Suprapubic skin (tissue), 4 donors: ENCODE data around the gene IL1RAP. TPM values are rescaled to one million over a fixed set of nuclear protein-coding genes. Genes with fewer than 3 reads are reported as not detected.

Experiments used
- DNase-seq, 2 donors: peaks; one replicate each; pipeline ENCODE4 v3.0.0-alpha.2; 2019; ENCODE audit warnings: low spot score in 2 of 2
- H3K27ac ChIP-seq: fragments of 200-600 bp; sonication (generic); one replicate; pipeline ENCODE4 v1.5.1; 2019
- H3K27me3 ChIP-seq: fragments of 200-600 bp; sonication (generic); one replicate; pipeline ENCODE4 v1.5.1; 2019
- H3K36me3 ChIP-seq: fragments of 200-600 bp; sonication (generic); one replicate; pipeline ENCODE4 v1.5.1; 2019
- H3K4me1 ChIP-seq: fragments of 200-600 bp; sonication (generic); one replicate; pipeline ENCODE4 v1.5.1; 2019
- H3K4me3 ChIP-seq: fragments of 200-600 bp; sonication (generic); one replicate; pipeline ENCODE4 v1.5.1; 2019; ENCODE audit warnings: mild to moderate bottlenecking
- H3K9me3 ChIP-seq: fragments of 200-600 bp; sonication (generic); one replicate; pipeline ENCODE4 v1.5.1; 2019
- EP300 ChIP-seq: sonication (generic); formaldehyde crosslinking; IDR thresholded peaks from one replicate; pipeline ENCODE4 v1.6.1; 2017; ENCODE audit warnings: antibody characterized with exemption
- POLR2A ChIP-seq, 2 donors: fragments of 450-650 bp; IDR thresholded peaks; one replicate each; pipeline ENCODE4 v1.6.1; 2017; ENCODE audit warnings: antibody characterized with exemption in 2 of 2, mild to moderate bottlenecking in 2 of 2, moderate library complexity in 2 of 2
- POLR2AphosphoS5 ChIP-seq, 3 donors: sonication (generic); formaldehyde crosslinking; IDR thresholded peaks; one replicate each; pipeline ENCODE4 v1.6.1; 2017; ENCODE audit warnings: antibody characterized with exemption in 3 of 3
- WGBS: methylation state at CpG from one replicate; pipeline ENCODE4 v1.1.5; 2018; 5-methylcytosine and 5-hydroxymethylcytosine counted together
- total RNA-seq, 4 donors: library from RNA; depleted of rRNA; stranded (reverse); fragments of >200 nt; gene quantifications; one replicate each; pipeline ENCODE4 v1.1.0, GENCODE V29; 2016
- TF ChIP-seq, protein P1 (sequence below), 2 donors: fragments of 200-600 bp in 1 of 2; fragments of 450-650 bp in 1 of 2; sonication (generic) in 1 of 2; IDR thresholded peaks; one replicate each; pipeline ENCODE4 v1.5.1; 2016 to 2019; ENCODE audit warnings: antibody characterized with exemption in 2 of 2, mild to moderate bottlenecking in 1 of 2, moderate library complexity in 1 of 2

The IL1RAP gene
- total RNA-seq, 4 donors from 2014 or later = 27.5 to 44.0 (median 29.5) TPM

GRCh38 chr3:190695994-190696393 lies 182.1 kb downstream of the IL1RAP start:
- TF ChIP-seq, protein P1, sequence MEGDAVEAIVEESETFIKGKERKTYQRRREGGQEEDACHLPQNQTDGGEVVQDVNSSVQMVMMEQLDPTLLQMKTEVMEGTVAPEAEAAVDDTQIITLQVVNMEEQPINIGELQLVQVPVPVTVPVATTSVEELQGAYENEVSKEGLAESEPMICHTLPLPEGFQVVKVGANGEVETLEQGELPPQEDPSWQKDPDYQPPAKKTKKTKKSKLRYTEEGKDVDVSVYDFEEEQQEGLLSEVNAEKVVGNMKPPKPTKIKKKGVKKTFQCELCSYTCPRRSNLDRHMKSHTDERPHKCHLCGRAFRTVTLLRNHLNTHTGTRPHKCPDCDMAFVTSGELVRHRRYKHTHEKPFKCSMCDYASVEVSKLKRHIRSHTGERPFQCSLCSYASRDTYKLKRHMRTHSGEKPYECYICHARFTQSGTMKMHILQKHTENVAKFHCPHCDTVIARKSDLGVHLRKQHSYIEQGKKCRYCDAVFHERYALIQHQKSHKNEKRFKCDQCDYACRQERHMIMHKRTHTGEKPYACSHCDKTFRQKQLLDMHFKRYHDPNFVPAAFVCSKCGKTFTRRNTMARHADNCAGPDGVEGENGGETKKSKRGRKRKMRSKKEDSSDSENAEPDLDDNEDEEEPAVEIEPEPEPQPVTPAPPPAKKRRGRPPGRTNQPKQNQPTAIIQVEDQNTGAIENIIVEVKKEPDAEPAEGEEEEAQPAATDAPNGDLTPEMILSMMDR (IDR thresholded peaks at IDR 0.05) = no peak
- TF ChIP-seq POLR2A (IDR thresholded peaks at IDR 0.05) (no peak), POLR2AphosphoS5 (IDR thresholded peaks at IDR 0.05) (no peak), EP300 (no peak)
- WGBS = 93% methylated on average over 5 of the region's 5 CpGs

DNA sequence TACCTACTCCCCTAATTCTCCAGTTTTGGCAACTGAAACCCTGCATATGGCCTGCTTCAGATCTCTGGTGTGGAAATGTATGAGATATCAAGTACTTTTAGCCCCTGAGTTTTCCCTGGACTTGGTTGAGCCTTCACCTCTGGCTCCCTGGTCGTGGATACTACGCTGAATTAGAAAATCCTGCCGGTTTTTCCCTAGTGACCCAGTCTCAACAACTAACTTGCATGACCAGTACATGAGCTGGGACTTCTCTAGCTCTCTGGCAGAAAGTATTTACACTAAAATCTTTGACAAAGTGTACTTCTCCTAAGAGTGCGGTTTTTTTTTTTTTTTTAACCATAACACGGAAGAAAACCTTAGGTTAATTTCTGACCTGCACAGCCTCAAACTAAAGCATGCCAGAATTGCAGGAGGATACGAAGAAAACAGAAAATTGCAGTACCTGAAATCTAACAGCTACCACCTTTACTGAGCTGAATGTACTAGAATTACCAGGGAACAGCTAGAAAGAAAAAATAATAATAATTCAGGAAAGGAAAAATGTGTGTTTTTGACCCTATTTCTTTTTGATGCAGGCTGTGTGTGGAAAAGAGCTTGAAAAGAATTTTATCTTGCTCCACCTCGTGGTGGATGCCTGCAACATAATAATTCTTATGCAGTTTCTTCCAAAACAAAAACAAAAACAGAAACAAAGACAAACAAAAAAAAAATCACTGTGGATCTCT lies 183.1 kb downstream of the IL1RAP start:
- TF ChIP-seq POLR2A (IDR thresholded peaks at IDR 0.05) = no peak
- TF ChIP-seq, protein P1 (IDR thresholded peaks at IDR 0.05) = peak; percentile 19 to 30
- TF ChIP-seq POLR2AphosphoS5 (IDR thresholded peaks at IDR 0.05) = no peak
- H3K27ac ChIP-seq = no peak overlapping the region
- WGBS = 49% methylated on average over 7 of the region's 7 CpGs
- DNase-seq = no peak
- no peaks in the 10 kb centered on the region for H3K9me3 ChIP-seq
- H3K36me3 ChIP-seq = no peaks in the 10 kb centered on the region
- H3K4me3 ChIP-seq = no peak overlapping the region
- H3K4me1 ChIP-seq = peaks cover 18% of the 10 kb centered on the region
- no peaks in the 10 kb centered on the region for H3K27me3 ChIP-seq

More at GRCh38 chr3:190695994-190696393, 182.1 kb downstream of the IL1RAP start:
- no peaks in the 10 kb centered on the region for H3K36me3 ChIP-seq
- no peak overlapping the region for H3K27ac ChIP-seq
- H3K4me1 ChIP-seq = peaks cover 14% of the 10 kb centered on the region
- H3K27me3 ChIP-seq = no peaks in the 10 kb centered on the region
- H3K9me3 ChIP-seq = no peaks in the 10 kb centered on the region
- H3K4me3 ChIP-seq = no peak overlapping the region
- no peak for DNase-seq

- Histone ChIP-seq H3K4me3 (no peak overlapping the region), H3K9me3 (no peaks in the 10 kb centered on the region), H3K27ac (no peak overlapping the region), H3K4me1 (peaks cover 18% of the 10 kb centered on the region), H3K27me3 (no peaks in the 10 kb centered on the region), H3K36me3 (no peaks in the 10 kb centered on the region)
- DNase-seq = no peak
- TF ChIP-seq POLR2AphosphoS5 (IDR thresholded peaks at IDR 0.05) (no peak), POLR2A (IDR thresholded peaks at IDR 0.05) (no peak), EP300 (no peak)
- TF ChIP-seq, protein P1 (IDR thresholded peaks at IDR 0.05) = no peak
Measured at GRCh38 chr3:190697502-190697830, 183.6 kb downstream of the IL1RAP start.

DNA sequence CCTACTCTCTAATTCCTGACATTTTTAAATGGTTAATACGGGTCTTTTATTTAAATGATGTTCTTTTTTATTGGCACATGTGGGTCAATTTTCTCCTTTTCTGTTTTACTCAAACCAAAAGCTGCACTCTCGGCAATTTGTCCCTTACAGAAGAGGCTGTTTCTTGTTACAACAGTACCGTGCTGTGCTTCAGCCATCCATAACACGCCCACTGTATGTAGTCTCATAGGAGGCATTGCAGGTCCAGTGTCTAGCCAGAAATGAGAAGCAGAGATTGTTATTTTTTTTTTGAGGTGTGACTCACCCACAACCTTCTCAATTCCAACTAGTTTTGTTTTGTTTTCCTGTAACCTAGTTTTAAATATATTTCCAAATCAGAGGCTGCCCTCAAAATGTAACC lies 184.0 kb downstream of the IL1RAP start:
- H3K4me3 ChIP-seq = no peak overlapping the region
- H3K9me3 ChIP-seq = no peaks in the 10 kb centered on the region
- no peaks in the 10 kb centered on the region for H3K36me3 ChIP-seq
- no peaks in the 10 kb centered on the region for H3K27me3 ChIP-seq
- H3K27ac ChIP-seq = no peak overlapping the region
- peaks cover 18% of the 10 kb centered on the region for H3K4me1 ChIP-seq
- no peak for DNase-seq
- 29% methylated on average over 4 of the region's 4 CpGs for WGBS
- TF ChIP-seq EP300 (no peak), POLR2AphosphoS5 (IDR thresholded peaks at IDR 0.05) (no peak), POLR2A (IDR thresholded peaks at IDR 0.05) (no peak)
- TF ChIP-seq, protein P1 (IDR thresholded peaks at IDR 0.05) = no peak

- TF ChIP-seq, protein P1 (IDR thresholded peaks at IDR 0.05) = no peak
- no peak for TF ChIP-seq POLR2AphosphoS5 (IDR thresholded peaks at IDR 0.05)
- no peak for TF ChIP-seq EP300
- TF ChIP-seq POLR2A (IDR thresholded peaks at IDR 0.05) = no peak
- WGBS = 91% methylated on average over 2 of the region's 2 CpGs
Measured at GRCh38 chr3:190699776-190700175, 185.9 kb downstream of the IL1RAP start.

More at GRCh38 chr3:190699776-190700175, 185.9 kb downstream of the IL1RAP start:
- no peak overlapping the region for H3K4me3 ChIP-seq
- no peak for DNase-seq
- peaks cover 18% of the 10 kb centered on the region for H3K4me1 ChIP-seq
- H3K36me3 ChIP-seq = no peaks in the 10 kb centered on the region
- H3K27ac ChIP-seq = no peak overlapping the region
- H3K9me3 ChIP-seq = no peaks in the 10 kb centered on the region
- H3K27me3 ChIP-seq = no peaks in the 10 kb centered on the region
